Measurements from ENCODE around the gene ZNF285.
"Not testable (repeated sequence)": the region's sequence is repeated elsewhere in the genome, so short reads cannot be mapped to it uniquely, and the experiment has no call there.

Gene ZNF285

GRCh38 chr19:44401139-44402115, at the start of gene ZNF285:
ZNF285 (minus strand) TSS chr19:44401608; CDS start chr19:44397213, 4,395 bp downstream.
- peak; percentile 40 to 63 for DNase-seq (ENCODE audit: low read depth in 2 of 2)

DNA sequence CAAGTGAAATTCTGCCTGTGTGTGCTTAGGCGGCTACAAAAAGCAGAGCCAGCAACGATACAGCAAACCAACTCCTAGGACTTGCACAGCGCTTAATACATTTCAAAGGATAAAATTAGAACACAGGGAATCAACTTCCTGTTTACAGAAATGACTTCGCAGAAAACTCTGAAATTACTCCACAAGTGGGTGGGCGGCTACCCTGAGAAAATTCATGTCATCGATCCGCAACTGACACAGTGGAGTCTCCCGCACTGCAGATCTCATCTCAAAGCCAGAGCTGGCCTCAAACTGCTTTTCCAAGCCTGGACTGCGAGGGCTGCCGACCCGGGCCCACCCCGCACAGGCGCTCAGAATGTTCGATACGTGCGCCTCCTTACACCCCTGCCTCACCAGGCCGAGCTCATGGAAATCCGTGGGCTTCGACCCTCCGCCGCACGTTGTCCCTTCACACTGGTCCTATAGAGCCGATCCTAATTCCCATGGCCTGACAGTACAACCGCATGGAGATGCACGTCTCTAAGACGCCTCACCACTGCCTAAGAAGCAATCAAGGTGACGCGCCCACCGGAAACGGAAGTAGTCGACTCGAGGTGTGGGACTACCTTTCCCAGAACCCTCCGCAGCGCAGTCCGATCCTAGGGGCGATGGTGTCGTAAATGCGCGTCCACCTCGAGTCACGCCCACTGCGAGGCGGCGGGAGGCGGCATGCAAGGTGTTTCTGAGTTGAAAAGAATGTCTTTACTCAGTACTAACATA, 46.7 kb upstream of the ZNF285 start, which contains the start of gene ZNF229:
Gene ZNF229, minus strand, starts transcription at position 557 of the 759 bp plus-strand sequence. CDS start 5,625 bp downstream, outside the sequence.
- DNase-seq (ENCODE audit: low read depth in 2 of 2) = peak; percentile 30 to 60

DNA sequence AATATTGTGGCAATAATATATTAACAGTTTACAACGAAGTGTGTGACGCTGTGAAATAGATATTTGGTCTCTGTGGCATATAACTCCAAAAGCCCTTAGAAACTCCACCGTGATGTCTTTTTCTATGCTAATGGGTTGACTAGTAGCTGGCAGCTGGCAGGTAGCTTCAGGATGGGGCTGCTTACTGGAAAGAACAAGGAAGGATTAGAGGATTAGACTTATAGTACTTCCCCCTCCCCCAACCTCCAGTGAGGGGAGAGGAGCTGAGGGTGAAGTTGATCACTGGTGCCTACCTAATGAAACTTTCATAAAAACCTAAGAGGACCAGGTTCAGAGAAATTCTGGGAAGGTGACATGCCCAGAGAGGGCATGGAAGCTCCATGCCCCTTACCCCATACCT, 37.0 kb upstream of the ZNF285 start:
- DNase-seq (ENCODE audit: low read depth in 2 of 2) = no peak

GRCh38 chr19:44435441-44435840, 34.0 kb upstream of the ZNF285 start:
- no peak for DNase-seq (ENCODE audit: low read depth in 2 of 2)

- DNase-seq (ENCODE audit: low read depth in 2 of 2) = no peak
Measured at GRCh38 chr19:44430956-44431355, 29.5 kb upstream of the ZNF285 start.

DNA sequence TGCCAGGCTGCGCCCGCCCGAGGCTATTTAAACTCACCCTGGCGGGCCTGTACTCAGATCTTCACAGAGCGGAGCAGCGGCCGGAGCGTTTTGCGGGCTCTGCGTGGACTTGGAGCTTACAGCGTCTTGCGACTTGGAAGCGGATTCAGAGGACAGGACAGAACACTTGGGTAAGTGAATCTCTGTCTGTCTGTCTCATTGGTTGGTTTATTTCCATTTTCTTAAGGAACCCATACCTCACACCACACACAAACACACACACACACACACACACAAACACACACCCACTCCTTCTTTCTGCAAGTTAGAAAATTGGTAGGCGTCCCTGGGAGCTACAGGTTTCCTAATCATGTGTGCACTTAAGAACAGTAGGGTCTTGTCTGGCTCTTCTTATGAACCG, 14.1 kb upstream of the ZNF285 start:
- DNase-seq (ENCODE audit: low read depth in 2 of 2) = not testable (repeated sequence)

DNA sequence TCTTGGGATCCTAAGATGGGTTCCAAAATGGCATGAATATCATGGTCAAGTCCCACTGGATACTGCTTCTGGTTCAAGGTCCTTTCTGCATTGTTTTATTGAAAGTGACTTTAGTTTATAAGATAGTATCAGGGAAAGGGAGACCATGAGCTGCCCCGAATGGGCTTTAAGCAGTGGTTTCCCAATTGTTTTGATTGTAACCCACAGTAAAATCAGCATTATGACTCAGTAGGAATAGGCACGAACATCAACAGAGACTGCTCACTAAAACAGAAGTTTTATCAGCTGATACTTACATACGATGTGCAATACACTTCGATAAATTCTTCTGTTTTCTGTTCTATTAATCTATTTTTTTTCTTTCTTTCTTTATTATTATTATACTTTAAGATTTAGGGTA, 12.1 kb downstream of the ZNF285 start:
- not testable (repeated sequence) for DNase-seq (ENCODE audit: low read depth in 2 of 2)

DNA sequence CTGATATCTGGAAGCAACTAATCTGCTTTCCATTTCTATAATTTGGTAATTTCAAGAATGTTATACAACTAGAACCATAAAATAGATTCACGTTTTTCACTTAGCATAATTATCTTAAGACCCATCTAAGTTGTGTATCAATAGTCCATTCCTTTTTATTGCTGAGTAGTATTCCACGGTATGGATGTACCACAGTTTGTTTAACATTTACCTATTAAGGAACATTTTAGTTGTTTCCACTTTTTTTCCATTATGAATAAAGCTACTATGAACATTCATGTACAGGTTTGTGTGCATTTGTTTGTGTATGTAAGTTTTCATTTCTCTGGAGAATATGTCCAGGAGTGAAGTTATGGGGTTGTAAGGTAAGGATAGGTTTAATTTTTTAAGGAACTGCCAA, 26.6 kb downstream of the ZNF285 start:
- no peak for DNase-seq (ENCODE audit: low read depth in 2 of 2)

- DNase-seq (ENCODE audit: low read depth in 2 of 2) = no peak
Measured at GRCh38 chr19:44371815-44372480, 29.5 kb downstream of the ZNF285 start.

DNA sequence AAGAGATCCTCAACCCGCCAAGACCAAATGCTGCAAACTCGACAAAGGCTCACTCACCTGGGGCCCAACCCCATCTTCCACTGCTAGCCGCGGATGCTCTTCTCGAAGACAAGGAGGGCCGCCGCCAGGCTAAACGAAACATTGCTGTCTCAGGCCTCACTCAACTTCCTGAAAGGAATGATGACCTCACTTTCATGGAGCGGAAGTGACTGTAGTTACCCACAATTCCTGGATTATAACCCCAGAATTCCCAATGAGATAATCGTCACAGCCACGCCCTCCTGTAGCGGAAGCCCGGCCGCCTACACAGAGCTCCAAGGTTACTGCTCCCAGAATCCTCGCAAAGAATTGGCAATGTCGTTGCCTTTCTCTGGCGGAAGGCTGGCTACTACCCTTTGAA, 34.4 kb downstream of the ZNF285 start:
- no peak for DNase-seq (ENCODE audit: low read depth in 2 of 2)

- peak in 1 of 2 donors; percentile 2 for DNase-seq (ENCODE audit: low read depth in 2 of 2)
Measured at GRCh38 chr19:44356383-44357111, 44.9 kb downstream of the ZNF285 start, which contains the start of gene ZNF112. ZNF112 (minus strand) TSS chr19:44356680; CDS start chr19:44340539, 16,141 bp downstream.

GRCh38 chr19:44346556-44346955, 54.9 kb downstream of the ZNF285 start:
- DNase-seq (ENCODE audit: low read depth in 2 of 2) = no peak

DNA sequence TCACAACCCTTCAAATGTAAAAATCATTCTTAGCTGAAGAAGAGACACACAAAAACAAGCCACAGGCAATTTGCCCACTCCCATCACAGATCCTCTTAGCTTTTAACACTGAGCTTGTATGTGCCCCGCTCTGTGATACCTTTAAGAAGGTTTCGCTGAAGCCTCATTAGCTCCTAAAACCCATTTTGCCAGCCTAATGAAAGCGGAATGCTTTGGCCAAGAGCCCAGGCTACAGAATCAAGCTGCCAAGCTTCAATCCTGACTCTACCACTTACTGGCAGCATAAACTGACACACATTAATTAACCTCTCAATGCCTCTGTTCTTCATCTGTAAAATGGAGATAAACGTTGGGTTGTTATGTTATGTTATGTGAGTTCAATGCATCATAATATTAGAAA, 55.4 kb downstream of the ZNF285 start:
- no peak for DNase-seq (ENCODE audit: low read depth in 2 of 2)

- no peak for DNase-seq (ENCODE audit: low read depth in 2 of 2)
Measured at GRCh38 chr19:44344255-44344654, 57.2 kb downstream of the ZNF285 start.

GRCh38 chr19:44341794-44342193, 59.6 kb downstream of the ZNF285 start:
- no peak for DNase-seq (ENCODE audit: low read depth in 2 of 2)

- not testable (repeated sequence) for DNase-seq (ENCODE audit: low read depth in 2 of 2)
Measured at GRCh38 chr19:44334639-44335038, 66.8 kb downstream of the ZNF285 start.
